Neural cell (in vitro differentiated cells): ENCODE measurements around the gene PID1. TPM values are rescaled to one million over a fixed set of nuclear protein-coding genes. Genes with fewer than 3 reads are reported as not detected.

Source experiments
- H2AFZ ChIP-seq: fragments of 200-600, 300-800 bp; sonication (generic), shearing (Covaris generic); 2 replicates; pipeline ENCODE4 v1.6.0; 2014; ENCODE audit warnings: low read depth, mild to moderate bottlenecking, antibody characterized with exemption, low read length, moderate library complexity
- H3F3A ChIP-seq: fragments of 200-600 bp; shearing (Covaris generic); 2 replicates; pipeline ENCODE4 v1.6.1; 2016; ENCODE audit warnings: mild to moderate bottlenecking, moderate library complexity, mixed read lengths, antibody characterized with exemption, low read length; ENCODE audit not compliant: insufficient read depth, poor library complexity, severe bottlenecking
- H3K27ac ChIP-seq: fragments of 200-600, 300-800 bp; sonication (generic), shearing (Covaris generic); 2 replicates; pipeline ENCODE4 v1.5.1; 2014; ENCODE audit warnings: mild to moderate bottlenecking, low read length, moderate library complexity
- H3K27me3 ChIP-seq: fragments of 300-800, 200-600 bp; sonication (generic), shearing (Covaris generic); 2 replicates; pipeline ENCODE4 v1.6.0; 2014; ENCODE audit warnings: mild to moderate bottlenecking, low read depth, low read length, moderate library complexity; ENCODE audit not compliant: insufficient read depth
- H3K36me3 ChIP-seq: fragments of 300-800, 200-600 bp; sonication (generic), shearing (Covaris generic); 2 replicates; pipeline ENCODE4 v1.5.1; 2014; ENCODE audit warnings: mild to moderate bottlenecking, antibody characterized with exemption, low read length, moderate library complexity; ENCODE audit not compliant: insufficient read depth
- H3K4me2 ChIP-seq: fragments of 300-800, 200-600 bp; sonication (generic), shearing (Covaris generic); 2 replicates; pipeline ENCODE4 v1.6.0; 2014; ENCODE audit warnings: mild to moderate bottlenecking, low read length
- H3K4me3 ChIP-seq: fragments of 300-800, 200-600 bp; sonication (generic), shearing (Covaris generic); 2 replicates; pipeline ENCODE4 v1.5.1; 2014; ENCODE audit warnings: mild to moderate bottlenecking, low read length, moderate library complexity
- H3K79me2 ChIP-seq: fragments of 200-600 bp; shearing (Covaris generic); replicated peaks from 2 replicates; pipeline ENCODE4 v1.6.0; 2014; ENCODE audit warnings: mild to moderate bottlenecking, low read length, moderate library complexity; ENCODE audit not compliant: insufficient read depth
- H3K9ac ChIP-seq: fragments of 300-800, 200-600 bp; sonication (generic), shearing (Covaris generic); 2 replicates; pipeline ENCODE4 v1.6.1; 2016; ENCODE audit warnings: mild to moderate bottlenecking, low read length, mixed read lengths
- H3K9me2 ChIP-seq: fragments of 200-600 bp; shearing (Covaris generic); 2 replicates; pipeline ENCODE4 v1.6.1; 2016; ENCODE audit warnings: mild to moderate bottlenecking, low read length, mixed read lengths; ENCODE audit not compliant: insufficient read depth
- H3K9me3 ChIP-seq: fragments of 200-600, 300-800 bp; sonication (generic), shearing (Covaris generic); 2 replicates; pipeline ENCODE4 v1.6.1; 2016; ENCODE audit warnings: mild to moderate bottlenecking, mixed run types, low read length, moderate library complexity, mixed read lengths
- H4K20me1 ChIP-seq: fragments of 200-600 bp; shearing (Covaris generic); 2 replicates; pipeline ENCODE4 v1.6.1; 2016; ENCODE audit warnings: mild to moderate bottlenecking, mixed run types; ENCODE audit not compliant: insufficient read depth
- CTCF ChIP-seq: fragments of 450-650 bp; IDR thresholded peaks from 2 replicates; pipeline ENCODE4 v1.5.1; 2014; ENCODE audit warnings: antibody characterized with exemption, mild to moderate bottlenecking, moderate library complexity; ENCODE audit not compliant: poor library complexity, severe bottlenecking
- EP300 ChIP-seq: fragments of 450-650 bp; conservative IDR thresholded peaks from 2 replicates; pipeline ENCODE4 v1.6.1; 2014; ENCODE audit warnings: antibody characterized with exemption, mild to moderate bottlenecking, moderate library complexity; ENCODE audit not compliant: poor library complexity, severe bottlenecking
- EZH2 ChIP-seq: fragments of 200-600, 300-800 bp; shearing (Covaris generic), sonication (generic); IDR thresholded peaks from 2 replicates; pipeline ENCODE4 v1.6.1; 2014; ENCODE audit warnings: antibody characterized with exemption, low read length, borderline replicate concordance, mild to moderate bottlenecking; ENCODE audit not compliant: insufficient read depth, poor library complexity, severe bottlenecking
- MXI1 ChIP-seq: fragments of 450-650 bp; conservative IDR thresholded peaks from 2 replicates; pipeline ENCODE4 v1.6.1; 2014; ENCODE audit warnings: antibody characterized with exemption, mild to moderate bottlenecking; ENCODE audit not compliant: poor library complexity, severe bottlenecking
- POLR2AphosphoS5 ChIP-seq: IDR thresholded peaks from 2 replicates; pipeline ENCODE4 v1.6.1; 2012
- RAD21 ChIP-seq: fragments of 450-650 bp; conservative IDR thresholded peaks from 2 replicates; pipeline ENCODE4 v1.6.1; 2014; ENCODE audit warnings: antibody characterized with exemption, mild to moderate bottlenecking, moderate library complexity
- REST ChIP-seq: IDR thresholded peaks from 2 replicates; pipeline ENCODE4 v1.6.1; 2012; ENCODE audit warnings: borderline replicate concordance
- SMC3 ChIP-seq: fragments of 450-650 bp; conservative IDR thresholded peaks from 2 replicates; pipeline ENCODE4 v1.6.1; 2014; ENCODE audit warnings: antibody characterized with exemption, mild to moderate bottlenecking, moderate library complexity; ENCODE audit not compliant: poor library complexity
- TAF1 ChIP-seq: IDR thresholded peaks from 2 replicates; pipeline ENCODE4 v1.6.1; 2012; ENCODE audit warnings: low read depth
- polyA plus RNA-seq: library from polyadenylated mRNA; depleted of rRNA; stranded (reverse); fragments of >200 nt; gene quantifications from 2 replicates; pipeline ENCODE4 v1.2.3, GENCODE V29; 2014

PID1 gene
- polyA plus RNA-seq, 1 donor from 2014 or later, result 11.0 TPM

- H3K79me2 ChIP-seq, result no peaks in the 10 kb centered on the region
- H3K27ac ChIP-seq, result no peak overlapping the region
- no peaks in the 10 kb centered on the region for H3K9me3 ChIP-seq
- no peak overlapping the region for H3K9ac ChIP-seq
- H3K27me3 ChIP-seq, result no peaks in the 10 kb centered on the region
- no peak overlapping the region for H2AFZ ChIP-seq
- no peaks in the 10 kb centered on the region for H3K36me3 ChIP-seq
- no peak overlapping the region for H3K4me3 ChIP-seq
- no peaks in the 10 kb centered on the region for H3F3A ChIP-seq
- TF ChIP-seq EP300 (no peak), SMC3 (no peak), RAD21 (no peak), CTCF (no peak), POLR2AphosphoS5 (no peak), TAF1 (no peak), EZH2 (no peak)
- no peaks in the 10 kb centered on the region for H4K20me1 ChIP-seq
- no peak overlapping the region for H3K4me2 ChIP-seq
- H3K9me2 ChIP-seq, result no peaks in the 10 kb centered on the region
Observed at GRCh38 chr2:229169751-229170150, 101.3 kb downstream of the PID1 start.

- Histone ChIP-seq H3K36me3 (no peaks in the 10 kb centered on the region), H3F3A (no peaks in the 10 kb centered on the region), H2AFZ (no peak overlapping the region), H3K9ac (no peak overlapping the region), H3K27ac (no peak overlapping the region), H3K9me2 (no peaks in the 10 kb centered on the region), H3K4me2 (no peak overlapping the region), H4K20me1 (no peaks in the 10 kb centered on the region), H3K79me2 (no peaks in the 10 kb centered on the region), H3K27me3 (no peaks in the 10 kb centered on the region), H3K9me3 (no peaks in the 10 kb centered on the region), H3K4me3 (no peak overlapping the region)
- TF ChIP-seq EZH2, result no peak
- no peak for TF ChIP-seq TAF1
- no peak for TF ChIP-seq REST
- no peak for TF ChIP-seq EP300
- TF ChIP-seq POLR2AphosphoS5, result no peak
- no peak for TF ChIP-seq MXI1
- TF ChIP-seq SMC3, result no peak
Observed at GRCh38 chr2:229164545-229165249, 106.4 kb downstream of the PID1 start.

- H3K9ac ChIP-seq, result no peak overlapping the region
- no peak overlapping the region for H3K4me3 ChIP-seq
- no peaks in the 10 kb centered on the region for H3K36me3 ChIP-seq
- no peaks in the 10 kb centered on the region for H3K9me3 ChIP-seq
- no peaks in the 10 kb centered on the region for H3F3A ChIP-seq
- no peak overlapping the region for H2AFZ ChIP-seq
- no peak overlapping the region for H3K27ac ChIP-seq
- no peaks in the 10 kb centered on the region for H3K9me2 ChIP-seq
- H4K20me1 ChIP-seq, result no peaks in the 10 kb centered on the region
- H3K4me2 ChIP-seq, result no peak overlapping the region
- H3K27me3 ChIP-seq, result no peaks in the 10 kb centered on the region
- no peak for TF ChIP-seq REST
- TF ChIP-seq POLR2AphosphoS5, result no peak
- TF ChIP-seq RAD21, result no peak
- no peak for TF ChIP-seq SMC3
- TF ChIP-seq MXI1, result no peak
- H3K79me2 ChIP-seq, result no peaks in the 10 kb centered on the region
Observed at GRCh38 chr2:229163893-229164292, 107.2 kb downstream of the PID1 start.
